HG02678 (cell line): ENCODE data around the gene AAR2.

Experiments used
- ATAC-seq: cut with Tn5 transposase; IDR thresholded peaks from one replicate; pipeline ENCODE4 v1.9.1; 2021; ENCODE audit warnings: mild to moderate bottlenecking, moderate library complexity; ENCODE audit not compliant: unreplicated experiment

Gene AAR2

GRCh38 chr20:36235892-36236785 is at the start of gene AAR2:
TSS of gene AAR2 (plus strand) at chr20:36236478. CDS start at chr20:36239869, 3,391 bp downstream.
- ATAC-seq, result peak; percentile 78

GRCh38 chr20:36193977-36194712 is 42.1 kb upstream of the AAR2 start:
- ATAC-seq, result no peak

GRCh38 chr20:36196676-36197075 is 39.6 kb upstream of the AAR2 start:
- no peak for ATAC-seq

GRCh38 chr20:36197271-36197670 is 39.0 kb upstream of the AAR2 start:
- ATAC-seq, result no peak

- no peak for ATAC-seq
Observed at GRCh38 chr20:36199345-36200257, 36.7 kb upstream of the AAR2 start.

GRCh38 chr20:36200451-36200850 is 35.8 kb upstream of the AAR2 start:
- no peak for ATAC-seq

GRCh38 chr20:36201198-36201597 is 35.1 kb upstream of the AAR2 start:
- ATAC-seq, result no peak

- no peak for ATAC-seq
Observed at GRCh38 chr20:36202891-36203338, 33.4 kb upstream of the AAR2 start.

GRCh38 chr20:36203861-36204260 is 32.4 kb upstream of the AAR2 start:
- no peak for ATAC-seq

- no peak for ATAC-seq
Observed at GRCh38 chr20:36205026-36205425, 31.3 kb upstream of the AAR2 start.

- no peak for ATAC-seq
Observed at GRCh38 chr20:36206068-36206467, 30.2 kb upstream of the AAR2 start.

GRCh38 chr20:36206641-36207040 is 29.6 kb upstream of the AAR2 start:
- no peak for ATAC-seq

GRCh38 chr20:36207602-36208001 is 28.7 kb upstream of the AAR2 start:
- no peak for ATAC-seq

GRCh38 chr20:36208257-36208656 is 28.0 kb upstream of the AAR2 start:
- ATAC-seq, result no peak

GRCh38 chr20:36210436-36211021 is 25.7 kb upstream of the AAR2 start:
- ATAC-seq, result no peak

- ATAC-seq, result no peak
Observed at GRCh38 chr20:36213362-36213761, 22.9 kb upstream of the AAR2 start.

- no peak for ATAC-seq
Observed at GRCh38 chr20:36214684-36215256, 21.5 kb upstream of the AAR2 start.

GRCh38 chr20:36215778-36216177 is 20.5 kb upstream of the AAR2 start:
- ATAC-seq, result no peak

- no peak for ATAC-seq
Observed at GRCh38 chr20:36216314-36217025, 19.8 kb upstream of the AAR2 start.

GRCh38 chr20:36217226-36217625 is 19.1 kb upstream of the AAR2 start:
- ATAC-seq, result no peak
